ENCODE measurements around the gene MINDY2. TPM values are rescaled to one million over a fixed set of nuclear protein-coding genes. Genes with fewer than 3 reads are reported as not detected.

MINDY2 gene, protein sequence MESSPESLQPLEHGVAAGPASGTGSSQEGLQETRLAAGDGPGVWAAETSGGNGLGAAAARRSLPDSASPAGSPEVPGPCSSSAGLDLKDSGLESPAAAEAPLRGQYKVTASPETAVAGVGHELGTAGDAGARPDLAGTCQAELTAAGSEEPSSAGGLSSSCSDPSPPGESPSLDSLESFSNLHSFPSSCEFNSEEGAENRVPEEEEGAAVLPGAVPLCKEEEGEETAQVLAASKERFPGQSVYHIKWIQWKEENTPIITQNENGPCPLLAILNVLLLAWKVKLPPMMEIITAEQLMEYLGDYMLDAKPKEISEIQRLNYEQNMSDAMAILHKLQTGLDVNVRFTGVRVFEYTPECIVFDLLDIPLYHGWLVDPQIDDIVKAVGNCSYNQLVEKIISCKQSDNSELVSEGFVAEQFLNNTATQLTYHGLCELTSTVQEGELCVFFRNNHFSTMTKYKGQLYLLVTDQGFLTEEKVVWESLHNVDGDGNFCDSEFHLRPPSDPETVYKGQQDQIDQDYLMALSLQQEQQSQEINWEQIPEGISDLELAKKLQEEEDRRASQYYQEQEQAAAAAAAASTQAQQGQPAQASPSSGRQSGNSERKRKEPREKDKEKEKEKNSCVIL
- total RNA-seq (10 to 100 TPM in 1 of 4 donors, 1 to 10 TPM in 3; 6.0 to 11.3 (median 8.5) TPM), polyA plus RNA-seq (1 to 10 TPM; 3.3 to 6.0 (median 3.4) TPM)
- long read RNA-seq, donor 1, full-length matches to known transcripts: 3 of 5 reads
- long read RNA-seq, donor 1, partial matches to known transcripts: 1 of 5 reads
- long read RNA-seq, donor 1, other reads (novel, unspliced or antisense): 1 of 5 reads
- long read RNA-seq, donor 2, full-length matches to known transcripts: 22 of 28 reads
- long read RNA-seq, donor 2, partial matches to known transcripts: 0 of 28 reads
- long read RNA-seq, donor 2, other reads (novel, unspliced or antisense): 6 of 28 reads

- ATAC-seq (peak; percentile 97 to 99 (median 98)), DNase-seq (peak; percentile 98 to 99)
- intact Hi-C loops (cut with DNase I): loop anchor here in 1 of 2 donors (5.0 kb wide), 1 partner anchor 544 kb away; no protein-coding TSS in a partner anchor
- Histone ChIP-seq H3K4me3 (peak within 1 kb of the TSS; percentile 97), H3K4me1 (peaks cover 34% of the 10 kb centered on the region), H3K36me3 (ENCODE audit: insufficient read depth in 1 of 2, low read depth in 1 of 2) (no peaks in the 10 kb centered on the region), H3K27me3 (ENCODE audit: insufficient read depth in 3 of 3, low read length in 2 of 3) (no peaks in the 10 kb centered on the region), H3K9me3 (no peaks in the 10 kb centered on the region), H3K27ac (peak within 1 kb of the TSS; percentile 98)
- WGBS, 3 donors: 0 to 1% (median 0%) methylated on average over 63 to 75 of the region's 75 CpGs
- TF ChIP-seq, protein P1, sequence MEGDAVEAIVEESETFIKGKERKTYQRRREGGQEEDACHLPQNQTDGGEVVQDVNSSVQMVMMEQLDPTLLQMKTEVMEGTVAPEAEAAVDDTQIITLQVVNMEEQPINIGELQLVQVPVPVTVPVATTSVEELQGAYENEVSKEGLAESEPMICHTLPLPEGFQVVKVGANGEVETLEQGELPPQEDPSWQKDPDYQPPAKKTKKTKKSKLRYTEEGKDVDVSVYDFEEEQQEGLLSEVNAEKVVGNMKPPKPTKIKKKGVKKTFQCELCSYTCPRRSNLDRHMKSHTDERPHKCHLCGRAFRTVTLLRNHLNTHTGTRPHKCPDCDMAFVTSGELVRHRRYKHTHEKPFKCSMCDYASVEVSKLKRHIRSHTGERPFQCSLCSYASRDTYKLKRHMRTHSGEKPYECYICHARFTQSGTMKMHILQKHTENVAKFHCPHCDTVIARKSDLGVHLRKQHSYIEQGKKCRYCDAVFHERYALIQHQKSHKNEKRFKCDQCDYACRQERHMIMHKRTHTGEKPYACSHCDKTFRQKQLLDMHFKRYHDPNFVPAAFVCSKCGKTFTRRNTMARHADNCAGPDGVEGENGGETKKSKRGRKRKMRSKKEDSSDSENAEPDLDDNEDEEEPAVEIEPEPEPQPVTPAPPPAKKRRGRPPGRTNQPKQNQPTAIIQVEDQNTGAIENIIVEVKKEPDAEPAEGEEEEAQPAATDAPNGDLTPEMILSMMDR (IDR thresholded peaks at IDR 0.05): peak; percentile 18
Observed at GRCh38 chr15:58770857-58771620, at the start of gene MINDY2. TSS of gene MINDY2 (plus strand) at chr15:58771302. CDS start at chr15:58771396, 94 bp downstream.

DNA sequence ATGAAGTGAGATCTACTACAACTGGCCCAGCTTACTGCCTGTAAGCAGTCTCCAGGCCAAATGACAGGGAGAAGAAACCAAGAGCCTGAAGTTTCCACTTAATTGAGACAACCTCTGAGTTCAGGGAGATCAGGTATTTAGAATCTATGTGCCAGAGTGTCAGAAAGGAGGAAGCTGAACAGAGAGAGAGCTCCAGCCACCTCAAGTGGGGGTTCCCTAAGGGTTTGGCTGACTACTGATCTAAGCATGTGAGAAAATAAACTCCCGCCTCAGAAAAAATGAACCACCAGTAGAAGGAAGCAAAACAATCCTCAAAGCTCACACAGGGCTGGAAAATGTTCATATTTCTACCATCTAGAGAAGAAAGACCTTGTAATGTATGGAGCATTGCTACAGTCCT is 46.6 kb upstream of the MINDY2 start:
- H3K4me3 ChIP-seq: no peak overlapping the region
- WGBS, 3 donors: 65 to 95% (median 83%) methylated on average over 1 of the region's 1 CpG
- DNase-seq (no peak), ATAC-seq (no peak)
- H3K36me3 ChIP-seq (ENCODE audit: insufficient read depth in 1 of 2, low read depth in 1 of 2): no peaks in the 10 kb centered on the region
- intact Hi-C loops (cut with DNase I): no loop called here
- TF ChIP-seq, protein P1 (IDR thresholded peaks at IDR 0.05): no peak
- H3K27me3 ChIP-seq (ENCODE audit: insufficient read depth in 3 of 3, low read length in 2 of 3): no peaks in the 10 kb centered on the region
- H3K4me1 ChIP-seq: peaks cover 21% of the 10 kb centered on the region
- H3K9me3 ChIP-seq: no peaks in the 10 kb centered on the region
- no peak overlapping the region for H3K27ac ChIP-seq

- intact Hi-C loops (cut with DNase I): no loop called here
Observed at GRCh38 chr15:58726867-58727266, 44.2 kb upstream of the MINDY2 start.

More at GRCh38 chr15:58726867-58727266, 44.2 kb upstream of the MINDY2 start:
- Histone ChIP-seq H3K4me1 (peaks cover 35% of the 10 kb centered on the region), H3K36me3 (ENCODE audit: insufficient read depth in 1 of 2, low read depth in 1 of 2) (no peaks in the 10 kb centered on the region), H3K27me3 (ENCODE audit: insufficient read depth in 3 of 3, low read length in 2 of 3) (no peaks in the 10 kb centered on the region), H3K9me3 (no peaks in the 10 kb centered on the region), H3K27ac (no peak overlapping the region), H3K4me3 (no peak overlapping the region)
- ATAC-seq: no peak
- WGBS, 3 donors: 95 to 96% (median 95%) methylated on average over 12 of the region's 12 CpGs
- no peak for DNase-seq
- TF ChIP-seq, protein P1 (IDR thresholded peaks at IDR 0.05): no peak
